T-helper 1 cell (primary cell): ENCODE results near the gene CHRM4.

Experiments used
- DNase-seq, 5 donors: peaks; one replicate each; pipeline ENCODE4 v3.0.0-alpha.2; 2012 to 2020

Gene CHRM4

DNA sequence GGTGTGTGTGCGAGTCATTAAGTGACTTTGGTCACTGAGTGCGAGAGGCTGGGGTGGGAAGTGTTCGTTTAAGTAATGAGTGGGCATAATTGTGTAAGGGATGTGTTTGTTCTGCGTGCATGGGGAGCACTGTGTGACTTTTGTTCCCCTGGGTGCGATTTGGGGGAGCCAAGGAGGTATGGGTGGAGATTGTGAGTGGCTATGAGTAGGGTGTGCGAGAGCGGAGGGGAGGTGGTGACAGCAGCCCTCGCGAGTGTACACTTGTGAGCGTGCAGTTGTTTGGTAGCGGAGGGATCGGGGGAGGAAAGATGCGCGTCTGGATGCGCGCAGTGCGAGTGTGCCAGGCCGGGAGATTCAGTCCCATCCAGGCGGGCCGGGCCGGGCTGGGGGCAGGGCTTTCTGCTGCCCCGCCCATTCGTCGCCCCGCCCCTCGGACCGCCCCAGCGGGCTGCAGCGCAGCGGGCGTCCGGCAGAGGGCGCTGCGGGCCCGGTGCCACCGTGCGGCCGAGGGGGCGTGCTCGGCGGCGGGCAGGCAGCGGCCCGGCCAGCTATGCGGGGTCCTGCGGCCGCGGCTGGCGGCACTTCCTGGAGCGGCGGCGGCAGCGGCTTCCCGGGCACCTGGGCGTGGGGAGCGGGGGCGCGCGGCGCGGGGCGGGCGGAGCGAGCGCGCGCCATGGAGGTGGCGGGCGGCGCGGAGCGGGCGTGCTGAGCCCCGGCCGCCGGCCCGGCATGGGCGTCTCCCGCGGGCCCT lies 44.5 kb downstream of the CHRM4 start, which contains the start of gene DGKZ:
TSS of gene DGKZ (plus strand) at position 578 of the 751 bp plus-strand sequence. CDS start 197 bp downstream, outside the sequence.
- DNase-seq: peak; percentile 82 to 94 (median 85)

DNA sequence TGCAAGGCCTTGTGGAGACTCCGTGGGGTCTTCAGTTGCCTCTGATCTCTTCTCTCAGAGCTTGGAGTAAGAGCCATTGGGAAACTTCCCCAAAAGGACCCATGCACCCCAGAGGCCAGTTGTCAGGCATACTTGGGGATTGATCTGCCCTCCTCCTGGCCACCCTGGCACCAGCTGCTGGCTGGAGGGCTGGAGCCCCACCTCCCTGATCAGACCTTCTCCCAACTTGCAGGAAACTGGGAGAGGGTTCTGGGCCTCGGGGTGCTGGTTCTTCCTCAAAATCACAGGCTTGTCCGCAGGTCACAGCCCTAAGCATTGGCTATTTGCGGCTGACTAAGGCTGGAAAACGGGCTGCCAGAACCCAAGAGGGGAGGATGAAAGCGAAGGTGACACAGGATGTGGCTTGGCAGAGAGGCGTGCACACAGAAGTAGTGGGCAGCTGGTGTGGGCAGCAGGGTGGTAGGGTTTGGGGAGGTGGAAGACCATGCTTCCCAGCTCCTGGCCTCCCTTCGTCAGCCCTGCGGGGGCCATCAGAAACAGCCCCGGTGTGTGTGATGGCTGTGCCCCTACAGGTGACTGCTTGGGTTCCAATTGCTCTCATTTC lies 45.6 kb downstream of the CHRM4 start:
- peak in 1 of 5 donors; percentile 53 for DNase-seq

DNA sequence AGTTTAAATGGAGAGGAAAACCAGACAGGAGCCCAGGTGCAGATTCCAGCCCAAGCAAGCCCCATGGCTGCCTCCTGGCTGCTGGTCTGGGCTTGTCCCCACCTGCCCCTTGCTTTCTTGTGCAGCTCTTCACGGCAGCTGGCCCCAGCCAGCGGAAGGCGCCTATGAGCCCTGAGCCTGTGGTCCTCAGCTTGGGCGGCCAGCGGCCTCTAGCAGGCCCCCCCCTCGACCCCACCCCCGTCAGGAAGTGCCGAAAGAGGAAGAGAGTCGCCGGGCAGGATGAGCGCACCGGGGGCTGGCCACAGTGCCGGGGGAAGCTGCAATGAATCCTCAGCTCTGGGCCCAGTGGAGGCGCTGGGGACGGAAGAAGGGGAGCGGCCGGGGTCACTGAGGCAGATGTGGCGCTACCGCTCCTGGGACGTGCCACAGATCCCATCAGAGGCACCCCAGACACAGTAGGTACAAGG lies 46.4 kb downstream of the CHRM4 start:
- no peak for DNase-seq

DNA sequence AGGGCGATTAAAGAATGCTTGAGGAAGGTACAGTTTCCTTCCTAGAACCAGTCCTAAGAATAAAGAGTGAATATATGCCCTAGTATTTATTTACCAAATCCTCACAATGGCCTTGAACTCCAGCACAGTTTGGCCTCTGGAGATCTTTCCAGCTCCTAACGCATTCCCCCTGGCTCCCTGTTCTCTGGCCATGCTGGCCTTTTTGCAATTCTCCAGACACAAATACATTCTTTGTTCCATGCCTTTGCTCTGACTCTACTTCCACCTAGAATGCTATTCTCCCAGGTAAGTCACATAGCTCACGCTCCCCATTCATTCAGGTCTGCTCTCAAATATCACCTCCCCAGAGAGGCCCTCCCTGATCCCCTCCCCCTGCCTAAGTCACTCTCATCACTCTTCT lies 48.1 kb downstream of the CHRM4 start:
- DNase-seq: no peak

DNA sequence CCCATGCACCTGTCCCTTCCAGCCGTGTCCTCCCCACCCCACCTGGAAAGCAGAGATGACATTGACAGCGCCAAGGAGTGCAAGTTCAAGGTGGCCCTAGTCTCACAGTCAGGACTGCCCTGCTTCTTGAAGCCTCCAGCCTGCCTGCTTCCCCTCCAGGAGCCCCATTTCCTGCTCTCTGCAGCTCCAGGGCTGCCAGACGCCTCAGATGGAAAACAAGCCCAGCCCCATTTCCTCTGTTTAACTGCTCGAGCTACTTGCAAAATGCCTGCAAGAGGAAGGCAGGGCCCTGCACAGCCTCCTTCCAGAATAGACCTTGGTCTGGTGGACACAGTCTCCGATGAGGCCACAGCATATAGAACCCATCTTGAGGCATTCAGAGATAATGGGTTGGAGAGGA lies 49.3 kb downstream of the CHRM4 start:
- DNase-seq: peak in 1 of 5 donors; percentile 47

DNA sequence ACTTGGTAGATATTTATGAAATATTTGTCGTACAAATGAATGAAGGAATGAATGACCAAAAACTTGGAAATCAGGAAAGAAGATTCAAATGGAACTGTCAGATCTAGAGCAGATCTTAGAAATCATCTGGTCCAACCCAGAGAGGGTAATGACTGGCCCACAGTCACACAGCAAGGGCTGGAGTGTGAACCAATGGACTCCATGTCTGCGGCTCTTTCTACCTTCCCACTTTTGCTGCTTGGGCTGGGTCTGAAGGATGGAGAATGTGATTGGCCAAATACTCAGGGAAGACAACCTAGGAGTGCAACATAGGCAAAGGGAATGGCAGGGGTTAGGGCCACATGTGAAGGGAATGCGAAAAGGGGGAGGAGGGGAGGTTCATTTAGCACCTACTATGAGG lies 50.1 kb downstream of the CHRM4 start:
- no peak for DNase-seq

DNA sequence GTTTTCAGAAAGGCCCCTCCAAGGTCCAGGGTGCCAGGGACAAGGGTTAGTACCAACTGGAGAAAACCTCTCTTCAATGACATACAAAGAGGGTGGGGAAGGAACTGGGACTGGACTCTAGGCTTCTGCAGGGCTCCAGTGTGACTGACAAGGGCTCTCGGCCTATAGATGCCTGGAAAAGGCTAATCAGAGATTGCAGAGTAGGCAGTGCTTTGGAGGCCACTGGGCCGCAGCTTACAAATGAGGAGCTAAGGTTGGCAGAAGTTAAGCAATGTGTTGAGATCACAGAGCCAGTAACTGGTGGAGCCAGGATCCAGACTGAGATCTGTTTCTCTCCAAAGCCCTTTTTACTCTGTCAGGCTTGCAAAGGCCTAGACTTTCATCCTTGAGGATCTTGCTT lies 51.8 kb downstream of the CHRM4 start:
- no peak for DNase-seq

DNA sequence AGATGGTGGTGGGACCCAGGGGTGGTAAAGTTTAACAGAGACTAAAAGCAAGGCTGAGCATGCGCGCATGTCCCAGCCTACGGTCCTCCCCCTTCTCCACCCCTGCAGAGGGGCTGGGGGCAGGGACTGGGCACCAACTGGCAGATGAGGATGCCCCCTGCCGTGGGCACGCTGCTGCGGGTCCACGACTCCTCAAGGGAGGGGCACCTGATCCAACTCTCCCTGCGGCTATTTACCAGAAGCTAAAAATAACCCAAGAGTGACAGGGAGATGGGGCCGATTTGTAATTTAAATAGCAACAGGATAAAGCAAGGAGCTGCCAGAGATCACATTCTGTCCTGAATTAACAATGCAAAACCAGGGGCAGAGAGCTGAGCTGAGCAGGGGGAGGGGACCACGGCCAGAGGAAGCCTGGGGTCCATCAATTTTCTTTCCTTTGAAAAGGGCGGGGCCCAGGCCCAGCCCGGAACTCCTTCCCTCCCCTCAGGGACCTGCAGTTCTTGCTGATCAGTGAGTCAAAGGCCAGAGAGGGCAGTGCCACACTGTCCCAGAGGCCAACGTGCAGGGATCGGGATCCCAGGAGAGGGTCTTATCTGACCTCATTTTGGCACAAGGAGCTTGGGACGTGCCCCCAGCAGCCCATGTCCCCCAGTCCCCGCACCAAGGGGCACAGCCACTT lies 52.4 kb downstream of the CHRM4 start:
- no peak for DNase-seq

DNA sequence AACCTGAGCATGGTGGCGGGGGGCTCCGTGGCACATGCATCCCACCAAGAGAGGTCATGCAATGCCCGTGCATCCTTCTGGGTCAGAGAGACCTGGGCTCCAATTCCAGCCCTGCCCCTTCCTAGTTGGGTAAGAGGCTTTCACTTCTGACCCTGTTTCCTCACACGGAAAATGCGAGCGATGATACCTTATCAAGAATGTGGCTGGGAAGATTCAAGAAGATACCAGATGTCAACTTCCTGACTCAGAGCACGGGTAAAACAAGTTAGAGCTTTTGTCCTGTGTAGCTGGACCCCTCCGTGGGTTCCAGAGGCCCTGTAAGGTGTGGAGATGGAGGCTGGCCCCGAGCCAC lies 53.0 kb downstream of the CHRM4 start:
- no peak for DNase-seq

DNA sequence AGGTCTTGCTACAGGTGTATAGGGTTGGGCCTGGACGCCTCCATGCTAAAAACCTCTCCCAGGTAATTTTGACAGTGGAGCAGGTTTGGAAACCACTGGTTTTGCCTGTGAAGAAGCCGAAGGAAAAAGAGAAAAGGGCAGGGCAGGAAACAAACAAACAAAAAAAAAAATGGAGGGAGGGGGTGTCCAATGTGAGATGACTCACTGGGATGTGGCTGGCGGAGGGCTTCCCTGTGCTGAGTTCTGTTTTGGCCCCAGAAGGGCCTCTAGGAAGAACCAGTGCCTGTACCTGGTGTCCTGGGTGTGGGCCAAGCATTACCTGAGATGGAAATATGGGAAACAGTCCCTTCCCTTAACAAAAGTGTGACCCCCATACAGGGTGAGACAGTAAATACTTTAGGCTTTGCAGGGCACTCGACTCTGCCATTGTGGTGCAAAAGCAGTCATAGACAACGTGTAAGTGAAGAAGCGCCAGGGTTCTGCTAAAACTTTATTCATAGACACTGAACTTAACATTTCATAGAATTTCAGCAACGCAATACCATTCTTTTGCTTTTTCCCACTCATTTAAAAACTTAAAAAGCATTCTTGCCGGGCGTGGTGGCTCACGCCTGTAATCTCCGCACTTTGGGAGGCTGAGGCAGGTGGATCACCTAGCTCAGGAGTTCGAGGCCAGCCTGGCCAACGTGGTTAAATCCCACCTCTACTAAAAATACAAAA lies 53.8 kb downstream of the CHRM4 start:
- DNase-seq: no peak

DNA sequence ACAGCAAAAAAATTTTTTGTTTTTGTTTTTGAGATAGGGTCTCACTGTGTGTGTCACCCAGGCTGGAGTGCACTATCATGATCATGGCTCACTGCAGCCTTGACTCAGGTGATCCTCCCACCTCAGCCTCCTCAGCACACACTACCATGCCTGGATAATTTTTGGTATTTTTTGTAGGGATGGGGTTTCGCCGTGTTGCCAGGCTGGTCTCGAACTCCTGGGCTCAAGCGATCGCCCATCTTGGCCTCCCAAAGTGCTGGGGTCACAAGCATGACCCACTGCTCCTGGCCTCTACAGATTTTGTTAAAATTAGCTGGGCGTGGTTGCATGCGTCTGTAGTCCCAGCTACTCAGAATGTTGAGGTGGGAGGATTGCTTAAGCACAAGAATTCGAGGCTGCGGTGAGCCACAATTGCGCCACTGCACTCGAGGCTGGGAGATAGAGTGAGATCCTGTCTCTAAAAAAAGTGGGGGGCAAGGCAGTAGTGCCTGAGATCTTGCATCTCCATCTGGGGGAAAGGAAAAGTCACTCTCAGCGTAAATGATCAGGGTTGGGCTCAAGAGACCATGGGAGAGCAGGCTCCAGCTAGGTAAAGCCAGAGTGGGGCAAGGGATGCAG lies 54.9 kb downstream of the CHRM4 start:
- no peak for DNase-seq

DNA sequence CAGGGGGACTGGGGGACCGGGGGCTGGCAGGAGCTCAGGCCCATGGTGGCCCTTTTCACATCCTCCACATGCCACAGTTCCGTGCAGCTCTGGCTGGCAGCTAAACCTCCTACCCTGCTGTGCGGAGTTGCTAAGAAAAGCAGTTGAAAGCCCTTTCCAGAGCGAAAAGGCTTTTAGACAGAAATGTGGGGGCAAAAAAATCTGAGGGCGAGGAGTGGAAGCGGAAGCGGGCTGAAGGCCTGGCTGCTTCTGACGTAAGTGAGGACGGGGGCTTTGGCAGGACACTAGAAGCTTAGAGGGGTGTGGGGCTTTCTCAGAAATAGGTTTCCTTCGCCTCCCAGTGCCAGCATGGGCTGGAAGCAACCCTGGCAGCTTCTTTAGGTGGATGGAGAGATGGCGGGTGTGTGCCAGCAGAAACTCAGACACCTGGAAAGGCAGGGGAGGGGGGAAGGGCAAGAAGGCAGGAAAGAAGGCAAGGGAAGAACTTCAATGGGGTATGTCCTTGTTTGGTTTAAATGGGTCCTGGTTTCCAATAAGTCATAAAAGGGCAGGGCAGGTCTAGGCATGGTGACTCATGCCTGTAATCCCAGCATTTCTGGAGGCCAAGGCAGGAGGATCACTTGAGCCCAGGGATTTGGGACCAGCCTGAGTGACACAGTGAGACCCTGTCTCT lies 55.5 kb downstream of the CHRM4 start:
- no peak for DNase-seq

DNA sequence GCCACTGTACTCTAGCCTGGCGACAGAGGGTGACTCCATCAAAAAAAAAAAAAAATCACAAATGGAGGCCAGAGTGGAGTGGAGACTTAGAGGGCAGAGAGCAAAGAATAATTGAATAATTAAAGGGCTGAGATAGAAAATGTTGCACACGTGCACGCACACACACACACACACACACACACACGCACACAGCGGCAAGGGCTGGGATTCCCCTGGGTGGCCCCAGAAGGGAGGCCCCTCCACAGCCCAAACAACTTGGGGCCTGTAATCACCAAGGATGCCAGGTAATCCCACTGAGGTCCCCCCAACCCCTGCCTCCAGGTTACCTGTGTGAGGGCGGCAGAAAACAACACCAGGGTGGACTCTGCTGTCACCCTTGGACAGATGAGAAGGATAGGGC lies 56.3 kb downstream of the CHRM4 start:
- DNase-seq: no peak

DNA sequence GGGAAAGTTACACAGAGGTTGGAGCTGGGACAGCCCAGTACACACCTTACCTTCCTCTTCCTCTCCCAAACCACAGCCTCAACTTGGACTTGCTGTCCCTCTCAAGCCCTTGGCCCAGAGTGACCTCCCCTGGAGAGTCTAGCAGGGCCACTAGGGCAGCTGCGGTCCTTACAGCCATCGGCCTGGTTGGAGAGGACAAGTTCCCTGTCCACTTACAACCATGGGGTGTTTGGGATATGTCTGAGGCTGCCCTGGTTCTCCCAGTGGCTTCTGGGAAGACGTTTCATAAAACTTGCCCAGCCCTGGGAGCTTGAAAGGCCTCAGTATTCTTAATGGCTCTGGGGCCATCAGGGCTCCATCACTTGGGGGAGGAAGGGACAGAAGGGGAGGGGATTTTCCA lies 57.4 kb downstream of the CHRM4 start:
- DNase-seq: no peak
